Endothelial cell (in vitro differentiated cells): ENCODE results near the gene CETN1. TPM values are rescaled to one million over a fixed set of nuclear protein-coding genes. Genes with fewer than 3 reads are reported as not detected.

Source experiments
- DNase-seq: peaks from one replicate; pipeline ENCODE4 v3.0.0; 2021; ENCODE audit warnings: low spot score
- H3K27ac Mint-ChIP-seq: one replicate; pipeline ENCODE4 v1.8.0; 2021; ENCODE audit warnings: mixed read lengths, inconsistent platforms; ENCODE audit not compliant: unreplicated experiment
- H3K27me3 Mint-ChIP-seq: one replicate; pipeline ENCODE4 v1.8.0; 2021; ENCODE audit warnings: mild to moderate bottlenecking, moderate library complexity, mixed read lengths, inconsistent platforms; ENCODE audit not compliant: unreplicated experiment
- H3K36me3 Mint-ChIP-seq: one replicate; pipeline ENCODE4 v1.8.0; 2021; ENCODE audit warnings: mild to moderate bottlenecking, low read depth, mixed read lengths, inconsistent platforms; ENCODE audit not compliant: unreplicated experiment
- H3K4me1 Mint-ChIP-seq: one replicate; pipeline ENCODE4 v1.8.0; 2021; ENCODE audit warnings: mild to moderate bottlenecking, mixed read lengths, inconsistent platforms; ENCODE audit not compliant: unreplicated experiment
- H3K4me3 Mint-ChIP-seq: one replicate; pipeline ENCODE4 v1.8.0; 2021; ENCODE audit warnings: mild to moderate bottlenecking, mixed read lengths, inconsistent platforms; ENCODE audit not compliant: unreplicated experiment
- H3K9me3 Mint-ChIP-seq: one replicate; pipeline ENCODE4 v1.8.0; 2021; ENCODE audit warnings: mixed read lengths, inconsistent platforms; ENCODE audit not compliant: unreplicated experiment
- CTCF ChIP-seq: fragments of 200-600 bp; sonication (generic); IDR thresholded peaks from one replicate; pipeline ENCODE4 v1.5.0; 2021; ENCODE audit warnings: antibody characterized with exemption; ENCODE audit not compliant: unreplicated experiment
- total RNA-seq: library from RNA; stranded (reverse); fragmentation: NEBNext Ultra II Directional; extraction: Animal tissue kit (Norgen Biotek cat#: 25700); gene quantifications from one replicate; pipeline ENCODE4 v1.2.1, GENCODE V29; 2021; ENCODE audit not compliant: unreplicated experiment

CETN1 gene
- total RNA-seq, 1 donor from 2014 or later, result not detected

- no peak for DNase-seq
- Mint-ChIP-seq H3K4me3 (no peak overlapping the region), H3K4me1 (peaks cover 10% of the 10 kb centered on the region), H3K9me3 (no peaks in the 10 kb centered on the region), H3K27ac (no peak overlapping the region), H3K27me3 (no peaks in the 10 kb centered on the region), H3K36me3 (no peaks in the 10 kb centered on the region)
- TF ChIP-seq CTCF, result no peak
Observed at GRCh38 chr18:600107-600506, 19.9 kb downstream of the CETN1 start.

DNA sequence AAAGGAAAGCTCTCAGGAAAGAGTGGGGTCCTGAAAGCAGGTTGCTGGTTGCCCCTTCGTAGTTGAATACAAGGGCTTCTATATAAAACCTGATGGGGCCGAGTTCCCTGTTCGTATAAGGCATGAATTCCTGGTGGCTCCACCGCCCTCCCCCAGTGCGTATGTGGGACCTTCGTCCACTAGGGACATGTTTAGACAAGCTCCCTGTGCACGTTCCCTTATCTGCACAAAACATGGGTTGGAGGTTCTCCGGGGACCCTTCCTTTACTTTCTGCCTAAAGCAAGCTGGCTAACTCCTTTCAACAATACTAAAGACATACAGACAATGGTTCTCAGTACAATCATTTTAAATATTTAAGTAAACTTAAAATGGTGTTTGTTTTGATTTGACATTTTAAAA, 24.6 kb downstream of the CETN1 start:
- Mint-ChIP-seq H3K9me3 (no peaks in the 10 kb centered on the region), H3K27ac (no peak overlapping the region), H3K4me1 (peaks cover 2% of the 10 kb centered on the region), H3K4me3 (no peak overlapping the region), H3K27me3 (no peaks in the 10 kb centered on the region), H3K36me3 (no peaks in the 10 kb centered on the region)
- no peak for TF ChIP-seq CTCF
- DNase-seq, result no peak

GRCh38 chr18:607930-608329, 27.8 kb downstream of the CETN1 start:
- TF ChIP-seq CTCF, result no peak
- Mint-ChIP-seq H3K36me3 (no peaks in the 10 kb centered on the region), H3K4me1 (peaks cover 15% of the 10 kb centered on the region), H3K27me3 (peaks cover 1% of the 10 kb centered on the region), H3K4me3 (no peak overlapping the region), H3K27ac (no peak overlapping the region), H3K9me3 (no peaks in the 10 kb centered on the region)
- no peak for DNase-seq

GRCh38 chr18:610214-610928, 30.2 kb downstream of the CETN1 start:
- H3K27ac Mint-ChIP-seq, result no peak overlapping the region
- no peak for DNase-seq

More at GRCh38 chr18:610214-610928, 30.2 kb downstream of the CETN1 start:
- Mint-ChIP-seq H3K4me3 (no peak overlapping the region), H3K27me3 (peaks cover 1% of the 10 kb centered on the region), H3K36me3 (no peaks in the 10 kb centered on the region), H3K4me1 (peaks cover 13% of the 10 kb centered on the region), H3K9me3 (no peaks in the 10 kb centered on the region)
- TF ChIP-seq CTCF, result no peak
